ENCODE data around the gene TOMM34. TPM values are rescaled to one million over a fixed set of nuclear protein-coding genes. Genes with fewer than 3 reads are reported as not detected.
A peak's percentile ranks its signal among the peaks of the same experiment; 100 is the strongest.

Gene TOMM34
- total and polyA plus RNA-seq, 2 of the 13 experiments (the other 11 are each of a cell fraction or from before 2014, with no cell fraction given), result 36.2 to 52.0 TPM

GRCh38 chr20:44896583-44896982 lies 63.6 kb downstream of the TOMM34 start (continued):
- TF ChIP-seq POGZ (CRISPR knock-in tag; IDR thresholded peaks at IDR 0.05) (peak; percentile 76), ATAD3A (CRISPR knock-in tag; IDR thresholded peaks at IDR 0.05) (no peak), FOXO4 (CRISPR knock-in tag; conservative IDR thresholded peaks at IDR 0.05) (no peak), ZNF646 (CRISPR knock-in tag; IDR thresholded peaks at IDR 0.05) (no peak), ZNF652 (CRISPR knock-in tag; IDR thresholded peaks at IDR 0.05; ENCODE audit: borderline replicate concordance, low read depth) (peak; percentile 36; the same call in 1 of the 2 replicates), ZNF33B (CRISPR knock-in tag; IDR thresholded peaks at IDR 0.05) (no peak), FOXK2 (IDR thresholded peaks at IDR 0.05) (no peak), IRF1 (CRISPR knock-in tag; IDR thresholded peaks at IDR 0.05; ENCODE audit: low read depth) (no peak), MAFG (CRISPR knock-in tag; IDR thresholded peaks at IDR 0.05) (no peak), ZGPAT (CRISPR knock-in tag; IDR thresholded peaks at IDR 0.05) (0 out of 2 replicates have a peak, but pooled peaks have one; percentile 59), HNRNPH1 (optimal IDR thresholded peaks at IDR 0.05; ENCODE audit: low read depth, low read length) (no peak), ZNF446 (CRISPR knock-in tag; IDR thresholded peaks at IDR 0.05) (no peak), REPIN1 (CRISPR knock-in tag; IDR thresholded peaks at IDR 0.05; ENCODE audit: borderline replicate concordance, low read depth) (no peak), NR2F2 (IDR thresholded peaks at IDR 0.05; ENCODE audit: borderline replicate concordance, low read depth) (no peak), GATAD2A (CRISPR knock-in tag; IDR thresholded peaks at IDR 0.05) (peak; percentile 86), SNAPC4 (CRISPR knock-in tag; IDR thresholded peaks at IDR 0.05) (no peak)
